Esophagus squamous epithelium (tissue), 4 donors: ENCODE measurements around the gene RPL5.

Experiments used
- POLR2A ChIP-seq, 4 donors: fragments of 450-650 bp; IDR thresholded peaks; one replicate each; pipeline ENCODE4 v1.6.1; 2017; ENCODE audit warnings: antibody characterized with exemption in 4 of 4, mild to moderate bottlenecking in 4 of 4, moderate library complexity in 3 of 4
- TF ChIP-seq, protein P1 (sequence below), 6 experiments: fragments of 450-650 bp in 4 of 6; fragments of 200-600 bp in 2 of 6; sonication (generic) in 2 of 6; IDR thresholded peaks; one replicate each; pipeline ENCODE4 v1.5.1; 2016 to 2019; ENCODE audit warnings: antibody characterized with exemption in 6 of 6, mild to moderate bottlenecking in 4 of 6, moderate library complexity in 4 of 6

GRCh38 chr1:92877792-92878191 lies 46.0 kb downstream of the RPL5 start:
- TF ChIP-seq, protein P1, sequence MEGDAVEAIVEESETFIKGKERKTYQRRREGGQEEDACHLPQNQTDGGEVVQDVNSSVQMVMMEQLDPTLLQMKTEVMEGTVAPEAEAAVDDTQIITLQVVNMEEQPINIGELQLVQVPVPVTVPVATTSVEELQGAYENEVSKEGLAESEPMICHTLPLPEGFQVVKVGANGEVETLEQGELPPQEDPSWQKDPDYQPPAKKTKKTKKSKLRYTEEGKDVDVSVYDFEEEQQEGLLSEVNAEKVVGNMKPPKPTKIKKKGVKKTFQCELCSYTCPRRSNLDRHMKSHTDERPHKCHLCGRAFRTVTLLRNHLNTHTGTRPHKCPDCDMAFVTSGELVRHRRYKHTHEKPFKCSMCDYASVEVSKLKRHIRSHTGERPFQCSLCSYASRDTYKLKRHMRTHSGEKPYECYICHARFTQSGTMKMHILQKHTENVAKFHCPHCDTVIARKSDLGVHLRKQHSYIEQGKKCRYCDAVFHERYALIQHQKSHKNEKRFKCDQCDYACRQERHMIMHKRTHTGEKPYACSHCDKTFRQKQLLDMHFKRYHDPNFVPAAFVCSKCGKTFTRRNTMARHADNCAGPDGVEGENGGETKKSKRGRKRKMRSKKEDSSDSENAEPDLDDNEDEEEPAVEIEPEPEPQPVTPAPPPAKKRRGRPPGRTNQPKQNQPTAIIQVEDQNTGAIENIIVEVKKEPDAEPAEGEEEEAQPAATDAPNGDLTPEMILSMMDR (IDR thresholded peaks at IDR 0.05), result no peak
- no peak for TF ChIP-seq POLR2A (IDR thresholded peaks at IDR 0.05)
